Upper lobe of left lung (tissue), 6 donors: ENCODE results near the gene DOCK8. TPM values are rescaled to one million over a fixed set of nuclear protein-coding genes. Genes with fewer than 3 reads are reported as not detected.

Experiments
- ATAC-seq, 2 donors: fragments of 200-7000 bp; cut with Tn5 transposase; one replicate each; pipeline ENCODE4 v1.9.1; 2022; ENCODE audit warnings: mild to moderate bottlenecking in 2 of 2, moderate library complexity in 2 of 2; ENCODE audit not compliant: low FRiP score in 2 of 2
- DNase-seq, 2 donors: peaks; one replicate each; pipeline ENCODE4 v3.0.0-alpha.2; 2019 to 2020
- H3K27ac ChIP-seq, 4 donors: fragments of 200-600 bp; sonication (generic); one replicate each; pipeline ENCODE4 v1.5.1; 2016 to 2019
- H3K27me3 ChIP-seq, 4 donors: fragments of 200-600 bp; sonication (generic); one replicate each; pipeline ENCODE4 v1.5.1; 2017 to 2019
- H3K36me3 ChIP-seq, 4 donors: fragments of 200-600 bp; sonication (generic); one replicate each; pipeline ENCODE4 v1.5.1; 2016 to 2019
- H3K4me1 ChIP-seq, 4 donors: fragments of 200-600 bp; sonication (generic); one replicate each; pipeline ENCODE4 v1.5.1; 2018 to 2019
- H3K4me3 ChIP-seq, 4 donors: fragments of 200-600 bp; sonication (generic); one replicate each; pipeline ENCODE4 v1.5.1; 2017 to 2019; ENCODE audit warnings: mild to moderate bottlenecking in 2 of 4, moderate library complexity in 1 of 4
- H3K9me3 ChIP-seq, 4 donors: fragments of 200-600 bp; sonication (generic); one replicate each; pipeline ENCODE4 v1.5.1; 2018 to 2019
- CTCF ChIP-seq, 6 experiments: fragments of 450-650 bp in 4 of 6; fragments of 200-600 bp in 2 of 6; sonication (generic) in 2 of 6; IDR thresholded peaks; one replicate each; pipeline ENCODE4 v1.5.1; 2016 to 2019; ENCODE audit warnings: antibody characterized with exemption in 6 of 6
- EP300 ChIP-seq, 4 donors: sonication (generic); formaldehyde crosslinking; IDR thresholded peaks; one replicate each; pipeline ENCODE4 v1.5.1; 2017; ENCODE audit warnings: antibody characterized with exemption in 4 of 4, control low read depth in 2 of 4
- POLR2A ChIP-seq, 4 donors: fragments of 450-650 bp; IDR thresholded peaks; one replicate each; pipeline ENCODE4 v1.5.1; 2016 to 2017; ENCODE audit warnings: antibody characterized with exemption in 4 of 4, mild to moderate bottlenecking in 2 of 4
- POLR2AphosphoS5 ChIP-seq, 2 donors: sonication (generic); formaldehyde crosslinking; IDR thresholded peaks; one replicate each; pipeline ENCODE4 v1.5.1; 2017; ENCODE audit warnings: antibody characterized with exemption in 2 of 2
- WGBS, 2 donors: methylation state at CpG; one replicate each; pipeline ENCODE4 v1.1.5; 2017 to 2018; 5-methylcytosine and 5-hydroxymethylcytosine counted together
- total RNA-seq, 6 donors: library from RNA; depleted of rRNA in 4 of 6; stranded (reverse); fragments of >200 nt in 4 of 6; gene quantifications; one replicate each; pipeline versions ENCODE4 v1.1.0 to v1.2.1, GENCODE V29; 2016 to 2021
- donor health status: DM: no; HTN: no; CAD: no; lungs with moderate emphysema.
- donor health status: DM: no; HTN: yes; CAD: no; lungs with severe emphysema.

Gene DOCK8
- total RNA-seq, 6 donors from 2014 or later: 44.7 to 103 (median 74.6) TPM

- Histone ChIP-seq H3K27ac (no peak overlapping the region), H3K9me3 (no peaks in the 10 kb centered on the region), H3K4me1 (no peaks in the 10 kb centered on the region), H3K27me3 (no peaks in the 10 kb centered on the region), H3K4me3 (no peak overlapping the region), H3K36me3 (no peaks in the 10 kb centered on the region)
- DNase-seq: no peak
- WGBS, 2 donors: 71 to 77% methylated on average over 4 of the region's 4 CpGs
- no peak for ATAC-seq
- no peak for TF ChIP-seq EP300 (IDR thresholded peaks at IDR 0.05)
- TF ChIP-seq CTCF (IDR thresholded peaks at IDR 0.05): no peak
- no peak for TF ChIP-seq POLR2A (IDR thresholded peaks at IDR 0.05)
- TF ChIP-seq POLR2AphosphoS5 (IDR thresholded peaks at IDR 0.05): no peak
These were observed 264.8 kb downstream of the DOCK8 start for GRCh38 chr9:479304-479970.

GRCh38 chr9:479971-480350, 265.3 kb downstream of the DOCK8 start:
- H3K27ac ChIP-seq: no peak overlapping the region
- 79 to 82% methylated on average over 3 of the region's 3 CpGs for WGBS, 2 donors

GRCh38 chr9:482739-483138, 268.1 kb downstream of the DOCK8 start:
- peaks cover 0 to 3% (median 0%) of the 10 kb centered on the region in 4 donors for H3K4me1 ChIP-seq
- no peak overlapping the region for H3K4me3 ChIP-seq
- no peak for DNase-seq
- H3K27ac ChIP-seq: no peak overlapping the region
- H3K9me3 ChIP-seq: no peaks in the 10 kb centered on the region
- H3K27me3 ChIP-seq: no peaks in the 10 kb centered on the region
- no peak for ATAC-seq
- H3K36me3 ChIP-seq: no peaks in the 10 kb centered on the region
- WGBS, 2 donors: 66 to 85% methylated on average over 7 of the region's 7 CpGs
- TF ChIP-seq POLR2A (IDR thresholded peaks at IDR 0.05) (no peak), CTCF (IDR thresholded peaks at IDR 0.05) (no peak), POLR2AphosphoS5 (IDR thresholded peaks at IDR 0.05) (no peak), EP300 (IDR thresholded peaks at IDR 0.05) (no peak)

More at GRCh38 chr9:479971-480350, 265.3 kb downstream of the DOCK8 start:
- no peaks in the 10 kb centered on the region for H3K36me3 ChIP-seq
- no peaks in the 10 kb centered on the region for H3K27me3 ChIP-seq
- no peak for DNase-seq
- no peaks in the 10 kb centered on the region for H3K4me1 ChIP-seq
- ATAC-seq: no peak
- no peak overlapping the region for H3K4me3 ChIP-seq
- no peaks in the 10 kb centered on the region for H3K9me3 ChIP-seq
- TF ChIP-seq POLR2A (IDR thresholded peaks at IDR 0.05) (no peak), EP300 (IDR thresholded peaks at IDR 0.05) (no peak), CTCF (IDR thresholded peaks at IDR 0.05) (no peak), POLR2AphosphoS5 (IDR thresholded peaks at IDR 0.05) (no peak)

- H3K27ac ChIP-seq: no peak overlapping the region
- TF ChIP-seq POLR2AphosphoS5 (IDR thresholded peaks at IDR 0.05) (no peak), EP300 (IDR thresholded peaks at IDR 0.05) (peak in 1 of 4 donors; percentile 25)
- 57 to 64% methylated on average over 4 of the region's 4 CpGs for WGBS, 2 donors
These were observed 271.5 kb downstream of the DOCK8 start for GRCh38 chr9:486156-486555.

GRCh38 chr9:487429-487828, 272.8 kb downstream of the DOCK8 start:
- ATAC-seq (no peak), DNase-seq (no peak)
- Histone ChIP-seq H3K4me3 (no peak overlapping the region), H3K4me1 (peaks cover 3 to 20% (median 12%) of the 10 kb centered on the region in 4 donors), H3K9me3 (no peaks in the 10 kb centered on the region), H3K27me3 (no peaks in the 10 kb centered on the region), H3K36me3 (no peaks in the 10 kb centered on the region), H3K27ac (no peak overlapping the region)
- 90 to 94% methylated on average over 2 of the region's 2 CpGs for whole genome bisulfite sequencing, 2 donors
- TF ChIP-seq EP300 (IDR thresholded peaks at IDR 0.05) (no peak), POLR2A (IDR thresholded peaks at IDR 0.05) (no peak), CTCF (IDR thresholded peaks at IDR 0.05) (no peak), POLR2AphosphoS5 (IDR thresholded peaks at IDR 0.05) (no peak)

More at GRCh38 chr9:486156-486555, 271.5 kb downstream of the DOCK8 start:
- H3K27me3 ChIP-seq: no peaks in the 10 kb centered on the region
- H3K4me3 ChIP-seq: no peak overlapping the region
- no peaks in the 10 kb centered on the region for H3K9me3 ChIP-seq
- DNase-seq (no peak), ATAC-seq (no peak)
- H3K36me3 ChIP-seq: no peaks in the 10 kb centered on the region
- peaks cover 3 to 20% (median 12%) of the 10 kb centered on the region in 4 donors for H3K4me1 ChIP-seq
